HG03064 (cell line): ENCODE results near the gene ACVR1B.

Experiments used
- ATAC-seq: cut with Tn5 transposase; IDR thresholded peaks from one replicate; pipeline ENCODE4 v1.9.1; 2021; ENCODE audit warnings: low read depth; ENCODE audit not compliant: unreplicated experiment

Gene ACVR1B

GRCh38 chr12:51917041-51917590 lies 34.4 kb upstream of the ACVR1B start:
- no peak for ATAC-seq

GRCh38 chr12:51917746-51918453 lies 33.6 kb upstream of the ACVR1B start:
- ATAC-seq: no peak

DNA sequence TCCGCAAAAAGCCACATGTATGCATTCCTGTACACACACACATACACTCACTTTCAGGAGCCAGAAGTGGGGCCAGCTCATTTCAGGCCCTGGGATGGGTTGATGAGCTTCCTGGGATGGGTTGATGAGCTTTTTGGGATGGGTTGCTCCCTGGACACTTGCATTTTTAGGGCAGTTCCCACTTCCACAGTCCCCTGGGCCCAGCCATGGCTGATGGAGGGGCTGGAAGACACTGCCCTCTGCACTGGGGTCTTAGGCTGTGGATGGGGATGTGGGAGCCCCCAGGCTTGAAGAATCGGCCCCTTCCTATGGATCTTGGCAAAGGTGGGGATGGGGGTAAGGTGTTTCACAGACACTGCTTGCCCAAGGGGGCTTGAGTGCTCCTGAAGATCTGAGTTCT lies 31.5 kb upstream of the ACVR1B start:
- ATAC-seq: no peak

GRCh38 chr12:51921017-51921725 lies 30.3 kb upstream of the ACVR1B start:
- no peak for ATAC-seq

- ATAC-seq: no peak
Measured at GRCh38 chr12:51922146-51922545, 29.4 kb upstream of the ACVR1B start.

- ATAC-seq: no peak
Measured at GRCh38 chr12:51922762-51923505, 28.6 kb upstream of the ACVR1B start.

DNA sequence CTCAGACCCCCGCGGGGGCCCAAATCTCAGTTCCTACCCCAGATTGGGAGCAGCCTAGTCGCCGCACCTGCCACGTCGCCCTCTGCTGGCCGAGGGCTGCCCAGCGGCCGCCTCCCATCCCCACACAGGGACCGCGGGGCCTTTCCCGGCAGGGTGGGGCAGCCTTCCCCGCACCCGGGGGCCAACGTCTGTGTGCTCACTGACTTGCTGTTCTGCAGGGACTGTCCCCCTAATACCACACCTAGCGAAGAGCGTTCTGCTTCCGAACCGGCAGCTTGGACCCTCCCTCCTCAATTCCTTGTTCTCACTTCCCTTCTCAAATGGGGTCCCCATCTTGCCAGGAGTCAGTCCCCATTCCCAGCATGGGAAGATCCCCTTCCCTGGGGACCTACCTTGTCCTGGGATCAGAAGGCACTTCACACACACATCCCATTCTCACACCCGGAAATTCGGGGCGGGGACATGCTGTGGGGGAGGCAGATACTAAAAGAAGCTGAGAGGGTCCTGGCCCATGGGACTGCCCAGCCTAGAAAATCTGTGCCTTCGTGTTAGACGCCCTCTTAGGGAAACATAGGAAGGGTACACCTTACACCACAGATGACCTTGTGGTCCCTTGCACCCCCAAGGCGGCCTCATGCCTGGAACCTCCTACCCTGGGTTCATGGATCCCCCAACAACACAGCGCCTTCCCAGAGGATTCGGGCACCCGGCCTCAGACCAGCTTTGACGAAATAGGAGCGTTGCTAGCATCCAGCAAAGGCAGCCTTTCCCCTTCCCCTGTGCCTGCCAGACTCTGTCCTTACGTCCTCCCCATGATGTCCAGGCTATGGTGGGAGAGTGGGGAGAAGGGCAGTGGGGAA lies 27.8 kb upstream of the ACVR1B start:
- ATAC-seq: no peak

- no peak for ATAC-seq
Measured at GRCh38 chr12:51924551-51925319, 26.8 kb upstream of the ACVR1B start.

DNA sequence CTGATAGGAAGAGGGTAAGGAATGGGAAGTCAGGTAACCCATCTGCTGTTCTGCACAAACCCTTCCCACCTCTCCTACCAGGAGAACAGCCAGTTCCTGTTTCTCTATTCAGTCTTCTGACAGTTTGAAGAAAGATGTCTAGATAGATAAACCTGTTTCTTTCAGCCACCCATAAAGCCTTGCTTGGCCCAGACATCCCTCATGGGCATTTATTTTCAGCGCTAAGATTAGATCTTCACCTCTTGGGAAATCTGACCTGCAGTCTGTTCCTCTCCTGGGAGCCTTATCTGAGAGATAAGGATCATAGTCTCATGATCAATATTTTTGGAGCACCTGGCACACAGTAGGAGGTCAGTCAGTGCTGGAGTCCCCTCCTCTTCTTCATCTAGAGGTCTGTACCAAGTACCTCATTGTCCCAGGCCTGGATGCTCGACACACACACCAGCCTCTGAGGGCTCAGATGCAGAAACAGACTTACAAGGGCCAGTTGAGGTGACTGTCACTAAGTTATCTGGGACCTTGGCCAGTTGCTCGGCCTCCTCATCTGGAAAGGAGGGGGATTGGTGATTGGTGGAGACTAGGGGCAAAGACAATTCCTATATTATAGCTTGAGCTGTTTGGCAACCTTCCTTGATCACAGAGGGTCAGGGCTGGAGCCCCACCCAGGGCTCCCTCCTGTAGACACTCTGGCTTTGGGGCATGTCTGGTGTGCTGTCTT lies 26.0 kb upstream of the ACVR1B start:
- ATAC-seq: no peak

DNA sequence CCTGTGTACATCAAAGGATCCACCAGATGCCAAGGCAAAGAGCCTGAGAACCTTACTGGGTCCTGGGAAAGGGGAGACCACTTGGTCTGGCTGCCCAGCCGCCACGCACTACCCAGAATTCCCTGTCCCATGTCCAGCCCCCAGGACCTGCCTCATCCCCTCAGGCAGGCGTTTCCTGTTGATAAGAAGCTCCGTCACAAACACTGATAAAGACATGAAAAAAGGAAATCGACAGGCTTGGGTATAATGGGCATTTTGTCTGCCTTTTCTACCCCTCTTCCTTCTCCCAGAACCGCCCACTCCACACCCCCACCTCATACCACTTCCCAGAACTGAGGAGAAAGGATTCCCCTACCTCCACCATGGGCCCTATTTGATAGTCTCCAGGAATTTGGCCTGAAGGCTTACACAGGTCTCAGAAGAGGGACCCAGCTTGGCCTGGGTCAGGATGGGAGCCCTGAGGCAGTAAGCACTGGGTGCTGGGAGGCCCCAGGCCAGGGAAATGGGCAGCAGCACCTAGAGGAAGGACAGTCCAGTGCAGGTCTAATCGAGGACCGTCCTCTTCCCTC lies 25.4 kb upstream of the ACVR1B start:
- no peak for ATAC-seq

DNA sequence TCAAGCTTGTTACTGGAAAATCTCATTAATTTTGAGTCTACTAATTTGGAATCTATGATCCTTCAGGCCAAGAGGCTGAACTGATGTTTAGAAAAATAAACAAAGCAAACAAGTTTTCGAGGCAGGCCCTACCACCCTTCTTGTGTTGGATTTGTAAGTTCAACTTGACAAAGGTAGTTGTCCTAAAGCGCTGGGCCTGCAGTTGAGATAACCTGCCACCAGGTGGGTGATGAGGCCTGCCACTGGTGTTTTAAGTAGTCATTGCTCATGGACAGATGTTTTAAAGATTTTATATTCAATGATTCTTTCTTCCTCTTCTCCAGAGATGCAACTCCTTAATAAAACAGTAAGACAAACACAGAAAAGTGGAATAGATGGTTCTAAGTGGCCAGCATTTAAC lies 24.8 kb upstream of the ACVR1B start:
- ATAC-seq: no peak

DNA sequence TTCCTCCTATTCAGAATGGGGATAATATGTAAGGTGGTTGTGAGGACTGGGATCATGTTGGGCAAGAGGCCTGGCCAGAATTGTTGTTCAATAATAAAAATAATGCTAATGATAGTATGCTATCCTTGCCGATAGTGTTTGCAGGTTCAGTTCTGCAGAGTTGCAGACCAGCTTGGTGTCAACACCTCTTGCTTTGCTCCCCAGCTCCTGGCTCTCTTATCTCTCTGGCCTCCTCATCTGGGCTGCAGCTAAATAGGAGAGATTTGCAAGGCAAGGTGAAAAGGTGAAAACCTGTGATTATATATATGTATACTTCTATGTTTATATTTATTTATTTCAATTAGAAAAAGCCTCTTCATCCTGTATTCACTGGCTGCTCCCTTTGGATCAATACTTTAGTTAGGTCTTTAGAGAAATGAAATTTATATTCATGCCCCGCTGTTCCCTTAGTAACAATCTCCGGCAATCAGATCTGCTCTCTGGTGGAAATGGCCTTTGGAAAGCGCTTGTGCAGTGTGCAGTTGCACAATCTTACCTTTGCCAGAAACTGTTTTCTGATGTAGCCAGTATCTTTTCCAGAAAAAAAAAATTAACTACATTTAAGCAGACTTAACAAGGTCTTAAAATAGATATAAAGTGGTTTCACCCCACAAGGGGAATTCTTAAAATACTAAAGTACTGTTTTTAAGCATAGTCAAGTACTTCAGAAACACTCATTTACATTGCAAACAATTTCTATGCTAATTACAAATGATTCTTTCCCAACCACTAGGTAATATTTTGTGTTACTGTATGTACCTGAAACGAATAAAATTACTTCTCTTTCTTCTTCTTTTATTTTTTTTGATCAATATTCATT lies 19.1 kb upstream of the ACVR1B start:
- no peak for ATAC-seq

- no peak for ATAC-seq
Measured at GRCh38 chr12:51934080-51934479, 17.4 kb upstream of the ACVR1B start.

- no peak for ATAC-seq
Measured at GRCh38 chr12:51937926-51938325, 13.6 kb upstream of the ACVR1B start.

- no peak for ATAC-seq
Measured at GRCh38 chr12:51938726-51939125, 12.8 kb upstream of the ACVR1B start.

DNA sequence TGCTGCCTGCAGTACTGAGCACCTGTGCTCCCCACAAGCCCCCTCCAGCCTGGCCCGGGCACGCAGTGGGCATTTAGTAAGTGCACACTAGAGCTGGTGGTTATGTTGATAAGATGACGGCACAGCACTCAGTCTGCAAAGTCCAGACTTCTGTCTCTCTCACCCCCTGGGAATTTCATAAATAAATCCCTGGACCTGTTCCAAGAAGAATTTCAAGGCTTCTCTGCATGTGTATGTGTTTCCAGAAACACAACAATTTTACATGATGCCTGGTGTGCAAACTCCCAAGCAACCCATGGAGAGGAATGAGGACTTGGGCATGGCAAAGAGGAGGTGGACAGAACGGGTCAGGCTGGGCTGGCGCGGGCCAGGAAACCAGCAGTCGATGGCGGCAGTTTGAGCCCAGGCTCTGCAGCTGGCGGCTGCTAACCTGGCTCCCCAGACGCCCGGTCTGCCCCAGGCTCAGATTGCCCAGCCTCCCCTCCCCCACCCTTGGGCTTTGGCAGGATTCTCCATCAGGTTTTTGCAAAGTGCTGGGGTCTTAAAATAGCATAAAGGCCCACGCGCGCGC lies 10.4 kb upstream of the ACVR1B start:
- ATAC-seq: no peak

DNA sequence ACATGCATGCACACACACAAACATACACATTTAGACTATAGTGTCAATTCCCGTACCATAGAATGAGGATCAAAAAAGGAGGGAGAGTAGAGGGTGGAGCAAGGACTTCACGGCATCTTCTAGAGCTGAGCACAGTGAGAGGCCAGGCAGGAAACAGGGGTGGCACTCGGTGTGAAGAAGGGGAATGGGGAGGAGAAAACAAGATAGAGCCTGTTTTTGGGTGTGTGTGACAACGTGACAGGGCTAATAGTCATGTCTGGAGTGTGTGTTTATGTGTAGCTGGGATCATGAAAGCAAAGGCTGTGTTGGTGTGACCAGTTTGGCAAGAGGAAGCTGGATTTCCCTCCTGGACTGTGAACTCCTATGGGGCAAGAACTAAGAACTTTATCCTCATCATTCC lies 9.9 kb upstream of the ACVR1B start:
- ATAC-seq: no peak
